H4 (cell line): ENCODE data around the gene SLC26A6. TPM values are rescaled to one million over a fixed set of nuclear protein-coding genes. Genes with fewer than 3 reads are reported as not detected.

Experiments used
- total RNA-seq: library from RNA; depleted of rRNA; stranded (reverse); fragments of >200 nt; shearing (Covaris generic); gene quantifications from 2 replicates; pipeline ENCODE4 v1.2.3, GENCODE V29; 2014; rRNA removed

The SLC26A6 gene
- total RNA-seq, 1 experiment from 2014 or later: 7.8 TPM

Other genes with a start within 250 kb of the SLC26A6 start
- gene PLXNB1, start 205.4 kb downstream of the SLC26A6 start, total RNA-seq: 4.3 and 9.6 TPM in 2 replicates
- 23.3 and 28.6 TPM in 2 replicates for gene CCDC51, start 195.3 kb downstream of the SLC26A6 start, total RNA-seq
- gene TMA7, start 195.2 kb downstream of the SLC26A6 start, total RNA-seq: 502 and 627 TPM in 2 replicates
- 5.3 and 5.7 TPM in 2 replicates for gene ATRIP, start 188.7 kb downstream of the SLC26A6 start, total RNA-seq
- 100 and 108 TPM in 2 replicates for gene SHISA5, start 131.3 kb downstream of the SLC26A6 start, total RNA-seq
- gene PFKFB4, start 78.7 kb downstream of the SLC26A6 start, total RNA-seq: 4.8 and 5.2 TPM in 2 replicates
- 0.29 and 0.56 TPM in 2 replicates for gene UCN2, start 71.7 kb downstream of the SLC26A6 start, total RNA-seq
- 6.8 and 7.0 TPM in 2 replicates for gene COL7A1, start 40.1 kb downstream of the SLC26A6 start, total RNA-seq
- 171 and 176 TPM in 2 replicates for gene UQCRC1, start 25.8 kb downstream of the SLC26A6 start, total RNA-seq
- not detected in 2 replicates for gene TMEM89, start 13.7 kb downstream of the SLC26A6 start, total RNA-seq
- gene CELSR3, start 27.4 kb upstream of the SLC26A6 start, total RNA-seq: 3.0 and 3.1 TPM in 2 replicates
- gene NCKIPSD, start 50.5 kb upstream of the SLC26A6 start, total RNA-seq: 8.8 and 21.1 TPM in 2 replicates
- gene IP6K2, start 81.8 kb upstream of the SLC26A6 start, total RNA-seq: 41.4 and 53.8 TPM in 2 replicates
- 10.0 and 10.2 TPM in 2 replicates for gene PRKAR2A, start 212.4 kb upstream of the SLC26A6 start, total RNA-seq